Activated effector memory CD4-positive, alpha-beta T cell treated with Interleukin-2 at 50 U/mL for 16 hours (primary cell): ENCODE results near the gene ALPI.
"Not testable (repeated sequence)": the region's sequence is repeated elsewhere in the genome, so short reads cannot be mapped to it uniquely, and the experiment has no call there.

Source experiments
- DNase-seq: peaks from one replicate; pipeline ENCODE4 v3.0.0-alpha.2; 2020

The ALPI gene

DNA sequence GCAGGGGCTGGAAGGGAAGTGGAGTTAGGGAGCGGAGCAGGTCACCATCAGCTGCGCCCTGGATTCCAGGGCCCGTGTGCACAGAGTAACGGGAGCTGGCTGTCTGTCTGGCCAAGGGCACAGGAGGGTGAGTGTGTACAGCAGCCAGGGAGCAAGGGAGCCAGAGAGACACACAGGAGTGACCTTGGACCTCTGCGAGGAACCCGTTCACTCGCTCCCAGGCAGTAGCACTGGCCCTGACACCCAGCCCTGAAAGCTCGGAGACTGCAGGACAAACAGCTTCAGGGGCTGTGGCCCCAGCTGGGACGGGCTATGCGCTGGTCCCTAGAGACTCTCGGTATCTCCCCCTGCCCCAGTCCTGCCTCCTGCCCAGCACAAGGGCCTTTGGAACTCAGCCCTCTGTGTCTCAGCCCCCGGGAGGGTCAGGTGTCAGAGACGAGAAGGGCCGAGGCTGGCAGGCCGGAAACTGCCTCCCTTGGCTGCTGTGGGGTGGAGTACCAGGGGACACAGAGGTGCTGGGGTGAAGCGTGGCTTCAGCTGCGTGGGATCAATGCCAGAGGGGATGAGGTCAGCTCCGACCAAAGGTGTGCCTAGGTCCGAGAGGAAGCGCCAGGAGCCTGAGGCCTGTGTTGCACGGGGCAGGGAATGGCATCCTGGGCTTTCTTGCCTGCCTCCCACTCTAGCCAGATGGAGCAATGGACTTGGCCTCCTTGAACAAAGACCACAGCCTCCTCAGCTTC is 12.1 kb upstream of the ALPI start:
- not testable (repeated sequence) for DNase-seq

DNA sequence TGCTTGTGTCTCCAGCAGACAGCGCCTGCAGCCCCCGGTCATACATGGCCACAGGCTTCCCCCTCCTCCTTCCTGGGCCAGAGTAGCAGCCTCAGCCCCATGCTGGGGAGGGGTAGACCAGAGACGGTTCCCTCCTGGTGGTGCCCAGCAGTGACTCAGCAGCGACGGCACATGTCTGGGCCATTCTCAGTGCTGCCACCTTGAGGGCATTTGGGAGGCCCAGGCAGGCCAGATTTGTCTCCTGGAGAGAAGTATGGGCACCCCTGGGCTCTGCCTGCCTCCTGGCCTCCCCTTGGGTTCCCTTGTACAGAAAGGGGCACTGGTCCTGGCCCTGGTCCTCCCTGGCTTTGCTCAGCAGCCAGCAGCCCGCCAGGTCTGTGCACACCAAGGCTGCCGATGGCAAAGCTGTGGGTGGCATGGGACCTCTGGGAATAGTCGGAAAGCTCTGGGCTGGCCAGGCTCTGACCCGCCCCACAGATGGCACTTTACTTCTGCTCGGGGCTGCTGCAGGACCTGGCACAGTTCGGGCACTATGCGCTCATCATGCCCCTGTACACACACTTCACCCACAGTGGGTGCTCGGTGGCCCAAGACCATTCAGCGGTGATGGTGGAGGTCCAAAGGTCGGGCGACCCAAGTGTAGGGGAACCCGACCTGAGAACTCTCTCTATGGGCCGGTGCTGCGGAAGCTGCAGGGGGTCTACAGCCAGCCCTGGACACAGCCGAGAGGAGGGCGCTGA is 11.4 kb upstream of the ALPI start:
- DNase-seq, result peak; percentile 38

DNA sequence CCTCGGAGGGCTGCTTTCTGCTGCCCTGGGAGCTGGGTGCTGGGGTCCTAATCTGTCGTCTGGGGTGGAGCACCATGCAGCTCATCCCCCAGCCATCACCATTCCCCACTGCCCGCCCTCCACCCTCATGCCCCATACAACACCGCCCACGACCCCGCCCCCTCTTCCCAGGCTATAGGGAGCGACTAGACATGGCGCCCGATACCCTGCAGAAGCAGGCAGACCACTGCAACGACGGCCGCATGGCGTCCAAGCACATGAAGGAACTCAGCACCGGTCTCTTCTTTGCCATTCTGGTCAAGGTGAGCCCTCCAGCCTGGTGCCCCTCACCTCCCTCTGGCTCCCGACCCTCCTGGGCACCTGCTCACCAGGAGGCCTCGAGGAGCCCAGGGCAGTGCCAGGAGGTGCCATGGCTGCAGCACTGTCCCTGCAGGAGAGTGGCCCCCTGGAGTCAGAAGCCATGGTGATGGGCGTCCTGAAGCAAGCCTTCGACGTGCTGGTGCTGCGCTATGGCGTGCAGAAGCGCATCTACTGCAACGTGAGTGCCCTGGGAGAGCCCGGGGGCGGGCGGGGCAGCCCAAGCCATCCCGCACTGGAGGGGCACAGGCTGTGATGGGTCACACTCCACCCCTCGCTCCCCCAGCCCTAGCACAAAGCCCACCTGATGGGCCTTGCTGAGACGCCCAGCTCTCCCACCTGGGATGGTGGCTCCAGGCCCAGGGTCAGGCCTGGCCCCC is 10.6 kb upstream of the ALPI start:
- DNase-seq, result not testable (repeated sequence)

DNA sequence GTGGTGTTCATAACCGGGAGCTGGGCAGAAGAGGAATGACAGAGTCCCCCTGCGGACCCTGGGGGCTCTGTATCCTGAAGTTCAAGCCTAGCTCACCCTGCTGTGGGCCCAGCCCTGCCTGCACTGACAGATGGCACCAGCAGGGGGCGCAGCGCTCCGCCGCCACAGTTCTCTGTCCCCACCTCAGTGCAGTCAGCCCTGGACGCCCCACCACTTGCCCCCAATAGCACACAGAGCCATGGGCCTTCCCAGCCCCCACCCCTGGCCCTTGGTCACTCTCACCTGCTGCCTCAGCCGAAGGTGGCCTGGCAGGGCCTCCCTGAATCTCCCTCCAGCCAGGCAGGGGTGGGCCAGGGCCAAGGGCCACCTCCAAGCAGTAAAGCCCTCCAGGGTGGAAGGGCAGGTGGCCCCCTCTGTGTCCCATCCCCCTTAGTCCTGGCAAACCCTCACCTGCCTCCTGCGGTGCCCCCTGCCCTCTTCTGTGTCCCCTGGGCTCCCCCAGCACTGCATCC is 9.6 kb upstream of the ALPI start:
- DNase-seq, result not testable (repeated sequence)

GRCh38 chr2:232447091-232447620 is 8.8 kb upstream of the ALPI start:
- DNase-seq, result no peak

DNA sequence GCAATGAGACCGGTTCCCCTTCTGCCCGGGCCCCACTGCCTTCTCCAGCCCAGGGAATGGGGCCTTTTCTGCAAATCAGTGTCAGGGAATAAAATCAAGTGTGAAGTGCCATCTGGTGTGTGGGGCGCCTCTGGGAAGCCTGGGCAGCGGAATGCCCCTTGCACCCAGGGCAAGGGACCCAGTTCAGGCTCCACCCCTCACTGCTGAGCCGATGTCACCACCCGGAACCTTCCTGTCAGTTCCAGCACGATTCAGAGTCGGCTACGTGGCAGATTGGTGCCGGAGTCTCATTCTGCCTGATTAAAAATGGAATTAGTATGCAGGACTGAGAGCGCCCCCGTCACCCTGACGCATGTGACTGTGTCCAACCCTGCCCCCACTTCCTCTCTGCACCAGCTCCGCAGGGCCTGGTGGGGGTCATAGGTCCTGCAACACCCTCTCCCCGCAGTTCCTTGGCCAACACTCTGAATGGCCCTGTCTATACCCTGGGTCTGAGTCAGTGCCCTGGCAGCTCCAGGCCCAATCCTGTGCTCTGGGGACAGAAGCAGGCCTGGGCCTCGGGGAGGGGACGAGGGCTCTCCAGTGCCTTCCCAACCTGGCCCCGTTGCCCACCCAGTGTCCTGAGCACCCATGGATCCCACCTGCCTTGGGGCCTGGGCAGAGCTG is 8.2 kb upstream of the ALPI start:
- no peak for DNase-seq

DNA sequence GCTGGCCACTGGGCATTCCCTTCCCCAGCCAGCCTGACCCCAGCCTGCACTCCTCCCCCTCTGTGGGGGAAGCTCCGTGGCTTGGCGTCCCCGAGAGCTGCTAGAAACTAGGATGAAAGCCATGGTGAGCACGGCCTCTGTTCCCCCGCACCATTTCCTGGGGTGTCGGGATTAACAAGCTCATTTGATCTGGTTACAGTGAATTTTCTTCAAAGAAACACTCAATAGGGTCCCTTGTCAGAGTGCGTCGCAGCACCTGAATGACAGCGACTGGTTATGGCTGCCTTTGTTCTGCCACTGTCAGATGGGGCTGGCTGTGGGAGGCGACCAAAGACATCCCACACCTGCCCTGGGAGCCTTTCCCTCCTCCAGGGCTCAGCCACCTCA is 7.7 kb upstream of the ALPI start:
- no peak for DNase-seq

DNA sequence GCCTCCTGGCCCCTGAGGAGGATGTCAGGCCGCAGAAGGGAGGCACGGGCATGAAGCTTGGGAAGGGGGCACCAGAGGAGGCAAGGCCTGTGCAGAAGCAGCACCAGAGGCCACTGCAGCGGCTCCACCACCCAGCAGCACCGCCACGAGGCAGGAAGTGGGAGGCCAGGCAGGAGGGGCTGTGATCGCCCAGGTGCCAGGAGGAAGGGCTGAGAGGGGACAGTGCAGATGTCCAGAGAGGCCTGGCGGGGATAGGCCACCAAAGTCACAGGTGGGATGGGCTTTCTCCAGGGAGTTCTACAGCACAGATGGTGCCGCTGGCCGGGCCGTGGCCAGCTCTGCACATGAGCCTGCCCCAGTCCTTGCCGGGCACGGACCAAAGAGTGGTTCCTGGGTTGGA is 6.0 kb upstream of the ALPI start:
- no peak for DNase-seq

DNA sequence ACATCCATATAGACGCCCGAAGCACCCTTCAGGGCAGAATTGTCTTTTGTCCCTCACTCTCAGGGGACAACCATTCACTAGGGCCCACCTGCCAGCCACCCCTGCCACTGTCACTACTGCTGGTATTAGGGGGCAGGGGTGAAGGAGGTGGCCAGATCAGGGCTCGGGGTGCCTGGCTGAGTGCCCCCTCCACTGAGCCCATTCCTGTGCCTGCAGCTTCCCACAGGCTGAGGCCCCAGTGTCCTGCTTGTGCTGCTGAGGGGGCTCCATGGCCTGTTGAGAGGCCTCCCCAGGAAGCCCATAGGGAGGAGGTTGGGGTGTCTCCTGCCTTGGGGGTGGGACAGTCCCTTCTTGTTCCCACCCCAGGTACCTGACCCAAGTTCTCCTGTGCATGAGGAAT is 4.3 kb upstream of the ALPI start:
- not testable (repeated sequence) for DNase-seq

DNA sequence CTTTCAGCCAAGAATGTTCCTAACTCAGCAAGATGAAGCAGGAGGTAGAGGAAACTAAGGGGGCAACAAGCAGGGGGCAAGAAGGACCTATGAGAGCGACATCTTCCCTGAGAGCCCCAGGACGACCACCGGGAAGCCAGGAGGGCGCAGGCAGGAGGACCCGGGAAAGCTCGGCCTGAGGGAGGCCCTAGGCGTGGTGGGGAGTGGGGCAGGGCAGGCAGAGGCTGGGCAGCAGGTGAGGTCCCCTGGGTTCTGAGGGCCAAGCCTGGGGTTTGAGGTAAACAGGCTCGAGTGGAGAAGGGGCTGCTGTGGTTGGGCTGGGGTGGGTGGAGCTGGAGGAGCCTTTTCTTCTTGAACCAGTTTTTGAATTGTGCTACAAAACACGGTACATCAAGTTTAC is 1.3 kb upstream of the ALPI start:
- no peak for DNase-seq

DNA sequence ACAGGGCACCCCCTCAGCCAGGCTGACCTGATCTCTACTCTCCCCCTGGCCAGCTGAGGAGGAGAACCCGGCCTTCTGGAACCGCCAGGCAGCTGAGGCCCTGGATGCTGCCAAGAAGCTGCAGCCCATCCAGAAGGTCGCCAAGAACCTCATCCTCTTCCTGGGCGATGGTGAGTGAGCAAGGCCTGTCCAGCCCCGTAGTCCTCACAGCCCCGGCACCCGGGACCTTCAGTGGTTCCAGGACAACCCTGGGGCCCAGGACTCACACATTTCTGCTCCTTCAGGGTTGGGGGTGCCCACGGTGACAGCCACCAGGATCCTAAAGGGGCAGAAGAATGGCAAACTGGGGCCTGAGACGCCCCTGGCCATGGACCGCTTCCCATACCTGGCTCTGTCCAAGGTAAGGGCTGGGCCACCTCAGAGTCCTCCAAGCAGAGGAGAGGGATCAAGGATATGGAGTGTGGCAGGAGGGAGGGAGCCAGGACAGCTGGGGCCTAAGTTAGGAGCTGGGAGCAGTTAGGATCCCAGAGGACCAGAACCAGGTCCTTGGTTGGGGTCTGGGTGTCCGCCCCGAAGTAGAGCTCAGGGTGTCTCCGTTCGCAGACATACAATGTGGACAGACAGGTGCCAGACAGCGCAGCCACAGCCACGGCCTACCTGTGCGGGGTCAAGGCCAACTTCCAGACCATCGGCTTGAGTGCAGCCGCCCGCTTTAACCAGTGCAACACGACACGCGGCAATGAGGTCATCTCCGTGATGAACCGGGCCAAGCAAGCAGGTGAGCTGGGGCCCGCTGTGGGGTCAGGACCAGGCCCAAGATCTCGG is 555 bp downstream of the ALPI start:
- DNase-seq, result no peak

- DNase-seq, result no peak
Measured at GRCh38 chr2:232457121-232458011, 1.4 kb downstream of the ALPI start.

GRCh38 chr2:232458051-232458660 is 2.2 kb downstream of the ALPI start:
- no peak for DNase-seq

DNA sequence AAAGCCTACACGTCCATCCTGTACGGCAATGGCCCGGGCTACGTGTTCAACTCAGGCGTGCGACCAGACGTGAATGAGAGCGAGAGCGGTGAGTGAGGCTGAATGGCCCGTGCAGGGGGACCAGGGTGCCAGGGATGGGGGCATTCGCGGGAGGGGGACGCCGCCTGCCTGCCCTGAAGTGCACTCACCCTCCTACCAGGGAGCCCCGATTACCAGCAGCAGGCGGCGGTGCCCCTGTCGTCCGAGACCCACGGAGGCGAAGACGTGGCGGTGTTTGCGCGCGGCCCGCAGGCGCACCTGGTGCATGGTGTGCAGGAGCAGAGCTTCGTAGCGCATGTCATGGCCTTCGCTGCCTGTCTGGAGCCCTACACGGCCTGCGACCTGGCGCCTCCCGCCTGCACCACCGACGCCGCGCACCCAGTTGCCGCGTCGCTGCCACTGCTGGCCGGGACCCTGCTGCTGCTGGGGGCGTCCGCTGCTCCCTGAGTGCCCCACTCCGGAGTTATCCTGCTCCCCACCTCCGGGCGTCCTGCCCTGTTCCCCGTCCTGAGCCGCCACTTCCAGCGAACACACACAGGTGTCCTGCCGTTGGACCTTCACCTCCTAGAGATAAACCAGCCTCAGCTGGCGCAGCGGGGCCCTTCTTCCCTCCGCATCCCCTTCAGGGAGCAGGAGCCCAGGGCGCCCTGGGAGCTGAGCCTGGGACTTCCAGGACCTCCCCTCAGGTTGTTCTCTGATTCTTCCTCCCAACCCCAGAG is 2.9 kb downstream of the ALPI start:
- no peak for DNase-seq

DNA sequence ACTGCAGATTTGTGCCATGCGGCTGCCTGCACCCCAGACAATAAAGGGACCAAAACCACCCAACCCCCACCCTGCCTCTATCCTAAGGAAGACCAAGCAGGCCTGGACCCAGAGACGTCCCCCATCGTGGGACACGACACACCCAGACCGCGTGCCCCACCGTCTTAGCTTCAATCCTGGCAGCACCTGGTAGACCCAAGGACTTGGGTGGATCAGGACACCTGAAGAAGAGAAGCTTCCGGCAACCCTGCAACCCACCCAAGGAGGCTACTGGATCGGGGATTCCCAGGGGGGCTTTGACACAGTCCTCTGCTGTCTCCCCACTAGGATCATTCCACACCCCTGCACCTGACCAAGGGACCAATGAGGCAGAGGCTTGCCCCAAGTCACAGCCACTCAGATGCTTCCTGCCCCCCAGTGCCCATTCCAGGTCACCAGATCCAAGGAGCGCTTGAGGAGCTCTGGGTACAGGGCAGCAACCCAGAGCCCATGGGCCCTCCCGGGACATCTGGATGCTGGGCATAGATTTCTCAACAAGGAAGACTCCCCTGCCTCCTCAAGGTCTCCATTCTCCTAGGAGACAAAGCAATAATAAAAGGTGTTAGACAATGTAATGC is 3.6 kb downstream of the ALPI start:
- no peak for DNase-seq

- DNase-seq, result no peak
Measured at GRCh38 chr2:232460171-232460570, 4.2 kb downstream of the ALPI start.

DNA sequence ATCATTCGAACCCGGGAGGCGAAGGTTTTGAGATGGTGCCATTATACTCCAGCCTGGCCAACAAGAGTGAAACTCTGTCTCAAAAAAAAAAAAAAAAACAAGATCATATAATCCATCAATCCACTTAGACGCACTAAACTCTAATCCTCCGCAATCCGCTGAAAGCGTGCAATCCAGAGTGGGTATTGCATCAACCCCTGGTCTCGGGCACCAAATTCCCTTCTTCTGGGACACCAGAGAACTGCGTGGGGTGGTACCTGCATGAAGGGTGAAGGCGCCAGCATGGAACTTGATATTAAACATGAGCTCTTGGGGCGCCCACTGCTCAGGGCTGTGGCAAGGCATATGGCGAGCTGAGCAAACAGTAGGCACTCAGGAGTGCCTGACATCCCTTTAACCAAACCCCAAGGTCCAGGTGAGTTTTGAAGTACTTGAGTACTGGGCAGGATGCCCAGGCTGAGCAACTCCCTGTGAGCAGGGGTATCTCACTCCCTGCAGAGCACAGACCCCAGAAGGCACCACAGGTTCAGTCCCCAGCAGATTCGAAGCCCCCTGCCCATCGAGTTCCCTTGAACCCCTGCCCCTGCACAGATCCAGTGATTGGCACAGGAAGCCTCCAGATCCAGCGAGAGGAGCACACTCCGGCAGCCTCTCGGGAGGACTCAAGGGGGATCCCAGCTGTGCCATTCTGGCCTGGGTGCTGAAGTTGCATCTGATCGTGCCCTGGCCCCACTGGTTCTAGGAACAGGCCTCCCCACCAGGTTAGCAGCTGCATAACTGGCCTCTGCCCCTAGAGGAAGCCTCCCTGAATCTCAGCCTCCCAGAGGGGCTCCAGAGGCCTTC is 8.0 kb downstream of the ALPI start:
- DNase-seq, result no peak

DNA sequence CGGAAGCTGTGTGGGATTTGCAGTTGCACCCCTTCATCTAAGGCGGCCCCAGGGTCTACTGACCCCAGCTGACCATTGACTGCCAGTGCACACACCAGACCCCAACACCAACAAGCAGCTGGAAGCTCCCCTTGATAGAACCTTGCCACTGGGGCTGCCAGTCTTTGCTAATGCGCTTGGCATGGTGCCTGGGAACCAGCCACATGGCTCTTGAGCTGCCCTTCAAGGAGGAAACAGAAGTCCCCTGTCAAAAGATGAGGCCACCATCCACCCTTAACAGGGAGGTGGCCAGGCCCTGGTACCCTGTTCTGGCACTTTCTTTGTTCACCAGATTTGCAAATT is 8.6 kb downstream of the ALPI start:
- no peak for DNase-seq
